GM06990 (cell line): Measurements from ENCODE around the gene TRPV2.

Experiments used
- DNase-seq: peaks from one replicate; pipeline ENCODE4 v3.0.0-alpha.2; 2011; ENCODE audit not compliant: insufficient read length; ENCODE audit errors: extremely low read depth
- H3K27me3 ChIP-seq: replicated peaks from 2 replicates; pipeline ENCODE4 v1.6.0; 2011; ENCODE audit warnings: low read length; ENCODE audit not compliant: control insufficient read depth, insufficient read depth
- H3K36me3 ChIP-seq: 2 replicates; pipeline ENCODE4 v1.5.1; 2011; ENCODE audit warnings: low read length; ENCODE audit not compliant: control insufficient read depth, insufficient read depth
- H3K4me3 ChIP-seq: replicated peaks from 2 replicates; pipeline ENCODE4 v1.5.1; 2011; ENCODE audit warnings: low read depth, mild to moderate bottlenecking, control low read depth, low read length
- TF ChIP-seq, protein P1 (sequence below): IDR thresholded peaks from 2 replicates; pipeline ENCODE4 v1.5.1; 2011; ENCODE audit warnings: low read length, control low read depth, mild to moderate bottlenecking, inconsistent platforms; ENCODE audit not compliant: insufficient read depth, poor library complexity, severe bottlenecking

Gene TRPV2

DNA sequence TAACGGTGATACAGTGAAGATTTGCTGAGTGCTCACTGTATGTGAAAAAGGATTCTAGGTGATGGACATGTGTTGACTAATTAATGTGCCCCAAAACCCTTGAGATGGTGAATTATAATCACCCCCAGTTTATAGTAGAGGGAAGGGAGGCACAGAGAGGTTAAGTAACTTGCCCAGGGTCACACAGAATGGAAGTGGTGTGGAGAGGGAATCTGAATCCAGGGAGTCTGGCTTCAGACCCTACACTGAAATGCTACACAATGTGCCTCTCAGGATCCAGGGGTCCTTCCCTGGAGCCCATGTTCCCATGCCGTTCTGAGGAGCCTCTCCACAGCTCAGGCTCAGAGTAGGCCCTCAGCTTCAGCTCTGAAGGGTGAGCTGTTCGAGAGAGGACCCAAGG, 11.6 kb downstream of the TRPV2 start:
- Histone ChIP-seq H3K4me3 (no peak overlapping the region), H3K36me3 (peaks cover 50% of the 10 kb centered on the region), H3K27me3 (no peaks in the 10 kb centered on the region)
- no peak for DNase-seq
- TF ChIP-seq, protein P1, sequence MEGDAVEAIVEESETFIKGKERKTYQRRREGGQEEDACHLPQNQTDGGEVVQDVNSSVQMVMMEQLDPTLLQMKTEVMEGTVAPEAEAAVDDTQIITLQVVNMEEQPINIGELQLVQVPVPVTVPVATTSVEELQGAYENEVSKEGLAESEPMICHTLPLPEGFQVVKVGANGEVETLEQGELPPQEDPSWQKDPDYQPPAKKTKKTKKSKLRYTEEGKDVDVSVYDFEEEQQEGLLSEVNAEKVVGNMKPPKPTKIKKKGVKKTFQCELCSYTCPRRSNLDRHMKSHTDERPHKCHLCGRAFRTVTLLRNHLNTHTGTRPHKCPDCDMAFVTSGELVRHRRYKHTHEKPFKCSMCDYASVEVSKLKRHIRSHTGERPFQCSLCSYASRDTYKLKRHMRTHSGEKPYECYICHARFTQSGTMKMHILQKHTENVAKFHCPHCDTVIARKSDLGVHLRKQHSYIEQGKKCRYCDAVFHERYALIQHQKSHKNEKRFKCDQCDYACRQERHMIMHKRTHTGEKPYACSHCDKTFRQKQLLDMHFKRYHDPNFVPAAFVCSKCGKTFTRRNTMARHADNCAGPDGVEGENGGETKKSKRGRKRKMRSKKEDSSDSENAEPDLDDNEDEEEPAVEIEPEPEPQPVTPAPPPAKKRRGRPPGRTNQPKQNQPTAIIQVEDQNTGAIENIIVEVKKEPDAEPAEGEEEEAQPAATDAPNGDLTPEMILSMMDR: no peak

DNA sequence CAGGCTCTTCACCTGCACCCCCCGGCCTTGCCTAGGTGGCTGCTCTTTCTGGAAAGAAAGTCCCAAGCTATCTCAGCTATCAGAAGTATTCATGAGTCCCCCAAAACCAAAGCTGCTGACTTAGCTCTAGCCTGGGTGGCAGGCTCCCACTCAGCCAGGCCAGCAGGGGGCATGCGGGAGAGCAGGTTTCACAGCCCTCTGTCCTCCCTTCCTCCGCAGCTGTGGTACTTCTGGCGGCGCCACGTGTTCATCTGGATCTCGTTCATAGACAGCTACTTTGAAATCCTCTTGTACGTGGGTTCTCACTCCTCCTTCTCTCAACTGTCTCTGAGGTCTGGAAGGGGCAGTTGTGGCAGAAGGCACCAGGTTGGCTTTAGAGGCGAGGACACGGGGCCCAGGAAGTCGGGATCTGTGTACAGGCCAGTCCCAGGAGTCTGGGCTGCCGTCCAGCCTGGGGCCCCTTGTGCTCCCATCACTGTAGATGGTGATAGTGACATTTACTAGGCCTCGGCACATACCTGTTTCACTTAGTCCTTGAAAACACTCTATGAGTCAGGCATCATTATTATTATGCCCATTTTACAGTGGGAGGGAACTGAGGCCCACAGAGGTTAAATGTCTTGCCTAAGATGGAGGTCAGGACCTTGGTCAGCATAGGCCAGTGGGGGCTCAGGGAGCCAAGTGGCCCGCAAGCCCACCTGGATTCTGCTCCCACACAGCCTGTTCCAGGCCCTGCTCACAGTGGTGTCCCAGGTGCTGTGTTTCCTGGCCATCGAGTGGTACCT, 12.9 kb downstream of the TRPV2 start:
- H3K36me3 ChIP-seq: peaks cover 42% of the 10 kb centered on the region
- no peak overlapping the region for H3K4me3 ChIP-seq
- H3K27me3 ChIP-seq: no peaks in the 10 kb centered on the region
- TF ChIP-seq, protein P1: peak; percentile 89
- DNase-seq: no peak

DNA sequence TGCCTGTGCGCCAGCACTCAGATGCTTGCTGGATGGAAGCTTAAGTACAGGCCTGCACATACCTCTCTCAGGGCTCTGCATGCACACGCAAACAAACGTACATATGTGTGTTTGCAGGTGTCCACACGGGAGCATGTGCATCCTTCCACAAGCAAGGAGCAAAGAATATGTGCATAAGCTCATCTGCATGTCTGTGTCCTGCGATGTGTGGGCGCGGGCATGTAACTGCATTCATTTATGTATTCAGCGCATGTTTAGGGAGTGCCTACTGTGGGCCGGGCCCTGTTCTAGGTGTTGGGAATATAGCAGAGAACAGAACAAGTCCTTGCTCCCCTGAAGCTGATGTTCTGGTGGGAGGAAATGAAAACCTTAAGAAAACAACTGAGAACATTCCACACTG, 13.7 kb downstream of the TRPV2 start:
- no peaks in the 10 kb centered on the region for H3K27me3 ChIP-seq
- H3K36me3 ChIP-seq: peaks cover 43% of the 10 kb centered on the region
- TF ChIP-seq, protein P1: no peak
- DNase-seq: no peak
- no peak overlapping the region for H3K4me3 ChIP-seq

DNA sequence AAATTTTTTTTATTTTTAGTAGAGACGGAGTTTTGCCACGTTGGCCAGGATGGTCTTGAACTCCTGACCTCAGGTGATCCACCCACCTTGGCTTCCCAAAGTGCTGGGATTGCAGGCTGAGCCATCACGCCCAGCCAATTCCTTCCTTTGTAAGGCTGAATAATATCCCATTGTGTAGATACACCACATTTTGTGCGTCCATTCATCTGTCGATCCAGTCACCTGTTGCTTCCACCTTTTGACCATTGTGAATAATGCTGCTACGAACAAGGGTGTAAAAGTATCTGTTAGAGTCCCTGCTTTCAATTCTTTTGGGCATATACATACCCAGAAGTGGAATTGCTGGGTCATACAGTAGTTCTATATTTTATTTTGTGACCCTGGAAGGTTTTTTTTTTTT, 15.3 kb downstream of the TRPV2 start:
- Histone ChIP-seq H3K27me3 (no peaks in the 10 kb centered on the region), H3K36me3 (peaks cover 42% of the 10 kb centered on the region), H3K4me3 (no peak overlapping the region)
- TF ChIP-seq, protein P1: no peak
- no peak for DNase-seq

DNA sequence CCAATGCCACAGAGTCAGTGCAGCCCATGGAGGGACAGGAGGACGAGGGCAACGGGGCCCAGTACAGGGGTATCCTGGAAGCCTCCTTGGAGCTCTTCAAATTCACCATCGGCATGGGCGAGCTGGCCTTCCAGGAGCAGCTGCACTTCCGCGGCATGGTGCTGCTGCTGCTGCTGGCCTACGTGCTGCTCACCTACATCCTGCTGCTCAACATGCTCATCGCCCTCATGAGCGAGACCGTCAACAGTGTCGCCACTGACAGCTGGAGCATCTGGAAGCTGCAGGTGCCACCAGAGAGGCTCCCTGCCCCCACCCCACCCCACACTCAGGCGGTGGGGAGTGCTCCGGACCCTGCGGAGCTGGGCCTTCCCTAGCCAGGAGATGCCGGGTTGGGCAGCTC, 16.6 kb downstream of the TRPV2 start:
- TF ChIP-seq, protein P1: no peak
- no peak for DNase-seq
- Histone ChIP-seq H3K4me3 (no peak overlapping the region), H3K27me3 (no peaks in the 10 kb centered on the region), H3K36me3 (peaks cover 32% of the 10 kb centered on the region)
